ENCODE measurements around the gene KLK8.

The KLK8 gene

DNA sequence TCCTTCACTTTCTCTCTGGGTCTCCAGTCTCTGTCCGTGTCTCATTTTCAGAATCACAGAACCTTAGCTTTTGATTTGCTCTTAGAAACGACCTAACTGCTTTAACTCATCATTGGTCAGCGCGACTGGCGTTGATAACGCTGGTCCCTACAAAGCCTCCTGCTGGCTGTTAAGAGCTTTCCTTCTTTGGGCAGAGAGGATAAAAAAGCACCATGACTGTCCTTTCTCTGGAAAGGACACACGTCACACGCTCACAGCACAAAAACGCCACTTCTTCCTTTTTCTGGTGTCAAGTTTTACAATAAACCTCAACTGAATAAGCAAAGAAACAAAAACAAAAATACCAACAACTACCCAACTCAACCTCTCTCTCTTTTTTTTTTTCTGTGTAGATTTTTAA lies 35.1 kb upstream of the KLK8 start:
- POLR2A ChIA-PET: interaction anchor here (0.7 kb wide), 1 partner anchor 105 kb away, joined by 4 read pairs; no protein-coding TSS in a partner anchor
- Histone ChIP-seq H3K36me3 (ENCODE audit: control insufficient read depth in 2 of 2, insufficient read depth in 1 of 2, low read length in 2 of 2) (no peaks in the 10 kb centered on the region), H3K4me3 (ENCODE audit: low read depth, low read length) (no peak overlapping the region), H3K4me1 (ENCODE audit: control insufficient read depth, insufficient read depth, low read length) (no peaks in the 10 kb centered on the region), H3K27ac (ENCODE audit: extremely low read depth, low read depth, low read length) (no peak overlapping the region), H3K9me3 (ENCODE audit: control insufficient read depth, insufficient read depth, low read depth, low read length) (no peaks in the 10 kb centered on the region)
- TF ChIP-seq ZNF114 (tag by site-specific recombination; IDR thresholded peaks at IDR 0.05) (no peak), ZNF341 (tag by site-specific recombination; IDR thresholded peaks at IDR 0.05; ENCODE audit: low read depth) (no peak)
- TF ChIP-seq, protein P1, sequence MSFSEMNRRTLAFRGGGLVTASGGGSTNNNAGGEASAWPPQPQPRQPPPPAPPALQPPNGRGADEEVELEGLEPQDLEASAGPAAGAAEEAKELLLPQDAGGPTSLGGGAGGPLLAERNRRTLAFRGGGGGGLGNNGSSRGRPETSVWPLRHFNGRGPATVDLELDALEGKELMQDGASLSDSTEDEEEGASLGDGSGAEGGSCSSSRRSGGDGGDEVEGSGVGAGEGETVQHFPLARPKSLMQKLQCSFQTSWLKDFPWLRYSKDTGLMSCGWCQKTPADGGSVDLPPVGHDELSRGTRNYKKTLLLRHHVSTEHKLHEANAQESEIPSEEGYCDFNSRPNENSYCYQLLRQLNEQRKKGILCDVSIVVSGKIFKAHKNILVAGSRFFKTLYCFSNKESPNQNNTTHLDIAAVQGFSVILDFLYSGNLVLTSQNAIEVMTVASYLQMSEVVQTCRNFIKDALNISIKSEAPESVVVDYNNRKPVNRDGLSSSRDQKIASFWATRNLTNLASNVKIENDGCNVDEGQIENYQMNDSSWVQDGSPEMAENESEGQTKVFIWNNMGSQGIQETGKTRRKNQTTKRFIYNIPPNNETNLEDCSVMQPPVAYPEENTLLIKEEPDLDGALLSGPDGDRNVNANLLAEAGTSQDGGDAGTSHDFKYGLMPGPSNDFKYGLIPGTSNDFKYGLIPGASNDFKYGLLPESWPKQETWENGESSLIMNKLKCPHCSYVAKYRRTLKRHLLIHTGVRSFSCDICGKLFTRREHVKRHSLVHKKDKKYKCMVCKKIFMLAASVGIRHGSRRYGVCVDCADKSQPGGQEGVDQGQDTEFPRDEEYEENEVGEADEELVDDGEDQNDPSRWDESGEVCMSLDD (tag by site-specific recombination; IDR thresholded peaks at IDR 0.05): no peak
- TF ChIP-seq, protein P2, sequence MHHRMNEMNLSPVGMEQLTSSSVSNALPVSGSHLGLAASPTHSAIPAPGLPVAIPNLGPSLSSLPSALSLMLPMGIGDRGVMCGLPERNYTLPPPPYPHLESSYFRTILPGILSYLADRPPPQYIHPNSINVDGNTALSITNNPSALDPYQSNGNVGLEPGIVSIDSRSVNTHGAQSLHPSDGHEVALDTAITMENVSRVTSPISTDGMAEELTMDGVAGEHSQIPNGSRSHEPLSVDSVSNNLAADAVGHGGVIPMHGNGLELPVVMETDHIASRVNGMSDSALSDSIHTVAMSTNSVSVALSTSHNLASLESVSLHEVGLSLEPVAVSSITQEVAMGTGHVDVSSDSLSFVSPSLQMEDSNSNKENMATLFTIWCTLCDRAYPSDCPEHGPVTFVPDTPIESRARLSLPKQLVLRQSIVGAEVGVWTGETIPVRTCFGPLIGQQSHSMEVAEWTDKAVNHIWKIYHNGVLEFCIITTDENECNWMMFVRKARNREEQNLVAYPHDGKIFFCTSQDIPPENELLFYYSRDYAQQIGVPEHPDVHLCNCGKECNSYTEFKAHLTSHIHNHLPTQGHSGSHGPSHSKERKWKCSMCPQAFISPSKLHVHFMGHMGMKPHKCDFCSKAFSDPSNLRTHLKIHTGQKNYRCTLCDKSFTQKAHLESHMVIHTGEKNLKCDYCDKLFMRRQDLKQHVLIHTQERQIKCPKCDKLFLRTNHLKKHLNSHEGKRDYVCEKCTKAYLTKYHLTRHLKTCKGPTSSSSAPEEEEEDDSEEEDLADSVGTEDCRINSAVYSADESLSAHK (tag by site-specific recombination; IDR thresholded peaks at IDR 0.05): no peak
- CTCF ChIA-PET: interaction anchor here (0.6 to 1.1 kb wide), 2 partner anchors 15 to 230 kb away, joined by 3 read pairs; no protein-coding TSS in a partner anchor

DNA sequence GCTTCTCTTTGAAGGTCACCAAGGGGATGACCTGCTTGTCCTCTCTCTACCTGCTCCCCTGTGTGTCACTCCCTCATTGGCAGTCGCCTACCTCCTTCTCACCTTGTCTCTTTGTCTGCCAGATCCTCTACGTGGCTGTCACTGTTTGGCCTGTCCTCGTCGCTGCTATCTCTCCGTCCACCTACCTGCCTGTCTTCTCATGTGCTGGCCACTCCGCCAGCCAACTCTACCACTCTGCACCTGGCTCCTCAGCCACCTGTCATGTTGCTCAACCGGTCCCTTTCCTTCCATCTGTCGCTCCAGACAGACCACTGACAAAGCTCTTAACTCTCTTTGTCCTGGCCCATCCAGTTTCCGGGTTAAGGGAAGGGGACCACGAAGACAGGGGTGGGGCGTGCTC lies 33.3 kb upstream of the KLK8 start, which contains the start of gene KLK12:
Gene KLK12, minus strand, starts transcription at position 299 of the 400 bp plus-strand sequence. CDS start 381 bp downstream, outside the sequence.
- POLR2A ChIA-PET: no interaction called here
- Histone ChIP-seq H3K4me1 (ENCODE audit: control insufficient read depth, insufficient read depth, low read length) (no peaks in the 10 kb centered on the region), H3K27ac (ENCODE audit: extremely low read depth, low read depth, low read length) (no peak within 1 kb of the TSS), H3K9me3 (ENCODE audit: control insufficient read depth, insufficient read depth, low read depth, low read length) (no peaks in the 10 kb centered on the region), H3K36me3 (ENCODE audit: control insufficient read depth in 2 of 2, insufficient read depth in 1 of 2, low read length in 2 of 2) (no peaks in the 10 kb centered on the region), H3K4me3 (ENCODE audit: low read depth, low read length) (no peak within 1 kb of the TSS)
- TF ChIP-seq ZNF654 (tag by site-specific recombination; IDR thresholded peaks at IDR 0.05; ENCODE audit: low read depth) (no peak), ZNF292 (tag by site-specific recombination; IDR thresholded peaks at IDR 0.05; ENCODE audit: borderline replicate concordance, low read depth) (no peak)
- CTCF ChIA-PET: interaction anchor here (0.7 to 1.5 kb wide), 3 partner anchors 14 to 201 kb away, joined by 3 to 4 read pairs (median 4); partner anchors contain the start of gene KLK15

DNA sequence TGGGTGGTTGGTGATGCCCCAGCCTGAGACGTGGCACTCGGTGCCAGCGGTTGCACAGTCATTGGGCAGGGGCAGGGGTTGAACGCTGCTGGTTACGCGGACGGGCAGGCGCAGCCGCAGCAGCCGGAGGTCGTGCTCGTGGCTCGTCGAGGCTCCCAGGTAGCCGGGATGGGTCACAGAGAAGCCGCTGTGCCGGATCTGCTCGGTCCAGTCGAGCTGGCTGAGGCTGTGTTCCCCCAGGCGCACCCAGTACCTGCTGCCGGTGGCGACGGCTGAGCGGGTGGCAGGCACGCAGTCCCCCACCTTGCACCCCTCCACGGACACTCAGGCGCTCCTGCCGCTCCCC lies 30.4 kb upstream of the KLK8 start:
- Histone ChIP-seq H3K36me3 (ENCODE audit: control insufficient read depth in 2 of 2, insufficient read depth in 1 of 2, low read length in 2 of 2) (no peaks in the 10 kb centered on the region), H3K27ac (ENCODE audit: extremely low read depth, low read depth, low read length) (no peak overlapping the region), H3K9me3 (ENCODE audit: control insufficient read depth, insufficient read depth, low read depth, low read length) (no peaks in the 10 kb centered on the region), H3K4me3 (ENCODE audit: low read depth, low read length) (no peak overlapping the region), H3K4me1 (ENCODE audit: control insufficient read depth, insufficient read depth, low read length) (no peaks in the 10 kb centered on the region)
- ChIA-PET CTCF (no interaction called here), POLR2A (no interaction called here)
- TF ChIP-seq BCL11A (tag by site-specific recombination; IDR thresholded peaks at IDR 0.05; ENCODE audit: low read depth): 0 out of 2 replicates have a peak, but pooled peaks have one; percentile 1
- TF ChIP-seq, protein P3, sequence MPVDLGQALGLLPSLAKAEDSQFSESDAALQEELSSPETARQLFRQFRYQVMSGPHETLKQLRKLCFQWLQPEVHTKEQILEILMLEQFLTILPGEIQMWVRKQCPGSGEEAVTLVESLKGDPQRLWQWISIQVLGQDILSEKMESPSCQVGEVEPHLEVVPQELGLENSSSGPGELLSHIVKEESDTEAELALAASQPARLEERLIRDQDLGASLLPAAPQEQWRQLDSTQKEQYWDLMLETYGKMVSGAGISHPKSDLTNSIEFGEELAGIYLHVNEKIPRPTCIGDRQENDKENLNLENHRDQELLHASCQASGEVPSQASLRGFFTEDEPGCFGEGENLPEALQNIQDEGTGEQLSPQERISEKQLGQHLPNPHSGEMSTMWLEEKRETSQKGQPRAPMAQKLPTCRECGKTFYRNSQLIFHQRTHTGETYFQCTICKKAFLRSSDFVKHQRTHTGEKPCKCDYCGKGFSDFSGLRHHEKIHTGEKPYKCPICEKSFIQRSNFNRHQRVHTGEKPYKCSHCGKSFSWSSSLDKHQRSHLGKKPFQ (tag by site-specific recombination; IDR thresholded peaks at IDR 0.05): no peak

DNA sequence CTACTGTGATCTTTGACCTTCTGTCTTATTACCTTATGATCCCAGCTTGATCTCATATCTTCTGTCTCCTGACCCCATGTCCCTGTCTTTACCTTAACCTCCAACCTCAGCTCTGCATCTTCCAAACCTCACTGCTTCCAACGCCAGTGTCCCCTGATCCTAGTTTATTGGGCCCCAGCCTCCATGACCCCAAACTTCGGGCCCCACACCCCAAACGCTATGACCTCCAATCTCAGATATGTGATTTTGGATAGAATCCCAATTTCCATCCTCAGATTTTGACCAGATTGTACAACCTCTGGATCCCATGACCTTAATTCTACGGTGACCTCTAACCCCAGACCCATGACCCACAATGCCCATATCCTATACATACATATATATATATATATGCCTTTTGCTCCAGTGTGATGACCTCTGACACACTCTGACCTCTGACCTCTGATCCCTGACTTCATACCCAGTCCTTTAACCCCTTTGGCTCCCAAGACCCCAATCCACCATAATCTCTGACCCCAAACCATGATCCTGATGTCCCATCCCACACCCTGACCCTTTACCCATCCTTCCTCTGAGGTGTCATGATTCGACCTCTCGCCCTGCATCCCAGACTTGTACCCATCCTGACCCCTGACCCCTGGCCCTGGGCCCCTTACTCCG lies 29.9 kb upstream of the KLK8 start:
- TF ChIP-seq BCL11A (tag by site-specific recombination; IDR thresholded peaks at IDR 0.05; ENCODE audit: low read depth) (peak; percentile 44; the same call in 1 of the 2 replicates), ZBTB48 (tag by site-specific recombination; IDR thresholded peaks at IDR 0.05) (no peak)
- ChIA-PET CTCF (interaction anchor here (0.7 kb wide), 1 partner anchor 8 kb away, joined by 4 read pairs; no protein-coding TSS in a partner anchor), POLR2A (no interaction called here)
- Histone ChIP-seq H3K36me3 (ENCODE audit: control insufficient read depth in 2 of 2, insufficient read depth in 1 of 2, low read length in 2 of 2) (no peaks in the 10 kb centered on the region), H3K27ac (ENCODE audit: extremely low read depth, low read depth, low read length) (no peak overlapping the region), H3K4me1 (ENCODE audit: control insufficient read depth, insufficient read depth, low read length) (no peaks in the 10 kb centered on the region), H3K9me3 (ENCODE audit: control insufficient read depth, insufficient read depth, low read depth, low read length) (no peaks in the 10 kb centered on the region), H3K4me3 (ENCODE audit: low read depth, low read length) (no peak overlapping the region)

Data from HEK293 (cell line).